KOPT-K1 (cell line): Measurements from ENCODE around the gene NTN3.

Experiments used
- H3K27ac ChIP-seq: fragments of 200-600 bp; sonication (generic); 2 replicates; pipeline ENCODE4 v1.5.1; 2016; ENCODE audit warnings: antibody characterized with exemption, mild to moderate bottlenecking, low read depth, low read length; ENCODE audit not compliant: poor library complexity, severe bottlenecking
- H3K36me3 ChIP-seq: fragments of 200-600 bp; sonication (generic); 2 replicates; pipeline ENCODE4 v1.5.1; 2017; ENCODE audit warnings: antibody characterized with exemption, mild to moderate bottlenecking, low read length, moderate library complexity; ENCODE audit not compliant: insufficient read depth
- H3K9me3 ChIP-seq: fragments of 200-600 bp; sonication (generic); 2 replicates; pipeline ENCODE4 v1.5.1; 2017; ENCODE audit warnings: antibody characterized with exemption, low read length, mild to moderate bottlenecking; ENCODE audit not compliant: insufficient read depth, poor library complexity, severe bottlenecking

The NTN3 gene

GRCh38 chr16:2467528-2468232 lies 3.4 kb upstream of the NTN3 start:
- H3K27ac ChIP-seq, result no peak overlapping the region
- peaks cover 10% of the 10 kb centered on the region; the same call in 1 of the 2 replicates for H3K36me3 ChIP-seq

GRCh38 chr16:2468233-2468724 lies 2.8 kb upstream of the NTN3 start:
- Histone ChIP-seq H3K9me3 (no peaks in the 10 kb centered on the region), H3K36me3 (peaks cover 8% of the 10 kb centered on the region; the same call in 1 of the 2 replicates), H3K27ac (no peak overlapping the region)

More at GRCh38 chr16:2467528-2468232, 3.4 kb upstream of the NTN3 start:
- no peaks in the 10 kb centered on the region for H3K9me3 ChIP-seq

GRCh38 chr16:2468725-2469398 lies 2.2 kb upstream of the NTN3 start:
- Histone ChIP-seq H3K27ac (no peak overlapping the region), H3K9me3 (no peaks in the 10 kb centered on the region), H3K36me3 (peaks cover 2% of the 10 kb centered on the region; the same call in 1 of the 2 replicates)

GRCh38 chr16:2469399-2470233 lies 1.5 kb upstream of the NTN3 start:
- no peaks in the 10 kb centered on the region; the same call in 1 of the 2 replicates for H3K36me3 ChIP-seq
- H3K9me3 ChIP-seq, result no peaks in the 10 kb centered on the region
- no peak overlapping the region for H3K27ac ChIP-seq

- no peaks in the 10 kb centered on the region for H3K9me3 ChIP-seq
- no peaks in the 10 kb centered on the region for H3K36me3 ChIP-seq
- no peak overlapping the region for H3K27ac ChIP-seq
Observed at GRCh38 chr16:2470234-2470601, 879 bp upstream of the NTN3 start.

GRCh38 chr16:2470603-2471015 lies 488 bp upstream of the NTN3 start:
- Histone ChIP-seq H3K27ac (no peak overlapping the region), H3K9me3 (no peaks in the 10 kb centered on the region), H3K36me3 (no peaks in the 10 kb centered on the region)

GRCh38 chr16:2471653-2472487 lies 773 bp downstream of the NTN3 start:
- Histone ChIP-seq H3K36me3 (no peaks in the 10 kb centered on the region), H3K9me3 (no peaks in the 10 kb centered on the region), H3K27ac (no peak overlapping the region)

- H3K27ac ChIP-seq, result no peak overlapping the region
- H3K36me3 ChIP-seq, result no peaks in the 10 kb centered on the region
Observed at GRCh38 chr16:2472488-2472864, 1.4 kb downstream of the NTN3 start.

GRCh38 chr16:2472885-2473445 lies 1.9 kb downstream of the NTN3 start:
- Histone ChIP-seq H3K36me3 (no peaks in the 10 kb centered on the region), H3K27ac (no peak overlapping the region), H3K9me3 (no peaks in the 10 kb centered on the region)

More at GRCh38 chr16:2472488-2472864, 1.4 kb downstream of the NTN3 start:
- H3K9me3 ChIP-seq, result no peaks in the 10 kb centered on the region

- Histone ChIP-seq H3K27ac (no peak overlapping the region), H3K36me3 (no peaks in the 10 kb centered on the region), H3K9me3 (no peaks in the 10 kb centered on the region)
Observed at GRCh38 chr16:2473446-2473926, 2.4 kb downstream of the NTN3 start.

GRCh38 chr16:2473999-2474876 lies 3.1 kb downstream of the NTN3 start:
- no peaks in the 10 kb centered on the region for H3K9me3 ChIP-seq
- H3K27ac ChIP-seq, result peak overlapping the region; percentile 62
- H3K36me3 ChIP-seq, result no peaks in the 10 kb centered on the region

- Histone ChIP-seq H3K36me3 (no peaks in the 10 kb centered on the region), H3K9me3 (no peaks in the 10 kb centered on the region), H3K27ac (peak within 1 kb of the TSS; percentile 62)
Observed at GRCh38 chr16:2474877-2475412, 3.8 kb downstream of the NTN3 start, which contains the start of gene TBC1D24. TBC1D24 (plus strand) TSS chr16:2475127; CDS start chr16:2496149, 21,022 bp downstream.
